HEK293 (cell line): Measurements from ENCODE around the gene HPS6.

Source experiments
- CTCF ChIA-PET: fragments of 350-600 bp; formaldehyde crosslinking; extraction: SDS; loops from one replicate; lab custom pipeline; 2021; ENCODE audit warnings: antibody characterized with exemption; lab: Yijun Ruan, JAX
- POLR2A ChIA-PET: fragments of 300-600 bp; formaldehyde crosslinking; extraction: SDS; loops from one replicate; lab custom pipeline; 2020; ENCODE audit warnings: antibody characterized with exemption, inconsistent platforms; lab: Yijun Ruan, JAX
- H3K27ac ChIP-seq: fragments of 200-500 bp; sonication (Bioruptor generic); 2 replicates; pipeline ENCODE4 v1.5.1; 2014; ENCODE audit warnings: low read depth, low read length, control low read depth, inconsistent platforms; ENCODE audit errors: extremely low read depth
- H3K36me3 ChIP-seq, 2 experiments: fragments of 200-500 bp in 1 of 2; sonication (Bioruptor generic) in 1 of 2; 1 replicate in 1 of 2; 2 replicates in 1 of 2; pipeline ENCODE4 v1.5.1; 2014 to 2017; ENCODE audit warnings: inconsistent platforms in 2 of 2, low read length in 2 of 2; ENCODE audit not compliant: control insufficient read depth in 2 of 2, insufficient read depth in 1 of 2
- H3K4me1 ChIP-seq: fragments of 200-500 bp; sonication (Bioruptor generic); 2 replicates; pipeline ENCODE4 v1.5.1; 2014; ENCODE audit warnings: mild to moderate bottlenecking, low read length, inconsistent platforms; ENCODE audit not compliant: control insufficient read depth, insufficient read depth
- H3K4me3 ChIP-seq: 2 replicates; pipeline ENCODE4 v1.5.1; 2011; ENCODE audit warnings: low read depth, mild to moderate bottlenecking, control low read depth, low read length, moderate library complexity
- H3K9me3 ChIP-seq: fragments of 200-500 bp; sonication (Bioruptor generic); 2 replicates; pipeline ENCODE4 v1.5.1; 2014; ENCODE audit warnings: low read depth, low read length, inconsistent platforms; ENCODE audit not compliant: control insufficient read depth, insufficient read depth
- BCL11A ChIP-seq: fragments of 450-650 bp; formaldehyde crosslinking; IDR thresholded peaks from 2 replicates; pipeline ENCODE4 v1.5.1; 2016; ENCODE audit warnings: low read depth, missing biosample characterization, missing genetic modification characterization
- PATZ1 ChIP-seq: fragments of 450-650 bp; formaldehyde crosslinking; IDR thresholded peaks from 2 replicates; pipeline ENCODE4 v1.5.1; 2016; ENCODE audit warnings: missing biosample characterization, missing genetic modification characterization
- PRDM10 ChIP-seq: fragments of 450-650 bp; formaldehyde crosslinking; IDR thresholded peaks from 2 replicates; pipeline ENCODE4 v1.5.1; 2016; ENCODE audit warnings: missing biosample characterization, missing genetic modification characterization
- YY1 ChIP-seq: fragments of 450-650 bp; formaldehyde crosslinking; IDR thresholded peaks from 2 replicates; pipeline ENCODE4 v1.5.1; 2018; ENCODE audit warnings: missing biosample characterization, missing genetic modification characterization
- ZBTB11 ChIP-seq: fragments of 450-650 bp; formaldehyde crosslinking; conservative IDR thresholded peaks from 2 replicates; pipeline ENCODE4 v1.5.1; 2016; ENCODE audit warnings: low read depth, missing biosample characterization, missing genetic modification characterization
- ZBTB48 ChIP-seq: fragments of 450-650 bp; formaldehyde crosslinking; IDR thresholded peaks from 2 replicates; pipeline ENCODE4 v1.5.1; 2016; ENCODE audit warnings: missing biosample characterization, missing genetic modification characterization
- ZBTB6 ChIP-seq: fragments of 450-650 bp; formaldehyde crosslinking; IDR thresholded peaks from 2 replicates; pipeline ENCODE4 v1.5.1; 2017; ENCODE audit warnings: missing biosample characterization, missing genetic modification characterization
- ZBTB8A ChIP-seq: fragments of 450-650 bp; formaldehyde crosslinking; IDR thresholded peaks from 2 replicates; pipeline ENCODE4 v1.5.1; 2016; ENCODE audit warnings: missing biosample characterization, missing genetic modification characterization
- ZNF19 ChIP-seq: fragments of 450-650 bp; formaldehyde crosslinking; IDR thresholded peaks from 2 replicates; pipeline ENCODE4; 2016; ENCODE audit warnings: missing biosample characterization, missing genetic modification characterization, low read depth
- ZNF335 ChIP-seq: fragments of 450-650 bp; formaldehyde crosslinking; conservative IDR thresholded peaks from 2 replicates; pipeline ENCODE4 v1.5.1; 2016; ENCODE audit warnings: missing biosample characterization, missing genetic modification characterization
- ZNF341 ChIP-seq: fragments of 450-650 bp; formaldehyde crosslinking; IDR thresholded peaks from 2 replicates; pipeline ENCODE4; 2016; ENCODE audit warnings: low read depth, missing biosample characterization, missing genetic modification characterization
- ZNF548 ChIP-seq: fragments of 450-650 bp; formaldehyde crosslinking; IDR thresholded peaks from 2 replicates; pipeline ENCODE4 v1.5.1; 2016; ENCODE audit warnings: missing biosample characterization, missing genetic modification characterization
- ZNF645 ChIP-seq: fragments of 450-650 bp; formaldehyde crosslinking; IDR thresholded peaks from 2 replicates; pipeline ENCODE4; 2016; ENCODE audit warnings: missing biosample characterization, missing genetic modification characterization
- ZNF660 ChIP-seq: fragments of 450-650 bp; IDR thresholded peaks from 2 replicates; pipeline ENCODE4 v1.5.1; 2018; ENCODE audit warnings: missing biosample characterization, mild to moderate bottlenecking, missing genetic modification characterization
- ZSCAN30 ChIP-seq: fragments of 450-650 bp; IDR thresholded peaks from 2 replicates; pipeline ENCODE4 v1.5.1; 2018; ENCODE audit warnings: missing biosample characterization, mild to moderate bottlenecking, missing genetic modification characterization, moderate library complexity
- TF ChIP-seq, protein P1 (sequence below): fragments of 450-650 bp; formaldehyde crosslinking; IDR thresholded peaks from 2 replicates; pipeline ENCODE4 v1.5.1; 2016; ENCODE audit warnings: missing biosample characterization, missing genetic modification characterization

Gene HPS6

DNA sequence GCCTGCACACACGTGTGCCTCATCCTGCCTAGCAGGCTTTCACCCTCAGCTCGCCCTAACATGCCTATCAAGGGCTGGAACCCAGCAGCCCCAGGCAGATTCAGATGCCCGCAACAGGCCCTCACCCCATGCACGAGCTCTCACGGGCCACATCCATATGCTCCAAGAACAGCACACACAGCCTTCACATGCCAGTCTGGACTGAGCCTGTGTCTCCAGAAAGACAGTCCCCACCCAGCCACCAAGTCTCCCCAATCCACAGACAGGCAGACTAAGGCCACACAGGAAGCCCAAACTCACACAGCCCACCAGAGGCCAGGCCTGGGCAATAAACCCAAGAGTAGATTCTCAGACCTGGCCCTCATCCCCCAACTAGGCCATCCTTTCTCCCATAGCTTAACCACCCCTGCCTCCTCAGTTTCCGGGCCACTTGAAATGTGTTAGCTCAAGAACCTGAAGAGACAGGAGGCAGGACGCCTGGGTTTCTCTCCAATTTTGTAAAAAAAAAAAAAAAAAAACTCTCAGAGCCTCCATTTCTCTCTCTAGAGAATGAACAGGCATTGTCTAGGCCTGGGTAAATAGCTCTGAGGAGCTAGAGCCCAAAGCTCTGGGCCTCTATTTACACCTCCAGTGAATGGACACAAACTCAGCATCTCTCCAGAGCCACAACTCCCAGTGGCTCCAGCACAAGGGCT is 48.3 kb downstream of the HPS6 start:
- POLR2A ChIA-PET: interaction anchor here (0.6 to 2.2 kb wide), 10 partner anchors 9 to 404 kb away, joined by 3 to 26 read pairs (median 6); partner anchors contain the start of genes ACTR1A and ARMH3
- Histone ChIP-seq H3K9me3 (no peaks in the 10 kb centered on the region), H3K27ac (peak overlapping the region; percentile 47; the same call in 1 of the 2 replicates), H3K36me3 (peaks cover 13 to 35% of the 10 kb centered on the region in 2 experiments), H3K4me1 (peaks cover 36% of the 10 kb centered on the region), H3K4me3 (peak overlapping the region; percentile 70)
- CTCF ChIA-PET: interaction anchor here (0.6 to 2.9 kb wide), 3 partner anchors 12 to 578 kb away, joined by 4 to 9 read pairs (median 4); no protein-coding TSS in a partner anchor
- TF ChIP-seq BCL11A (tag by site-specific recombination) (no peak), ZBTB11 (tag by site-specific recombination) (peak; percentile 55; the same call in 1 of the 2 replicates), ZNF19 (tag by site-specific recombination) (no peak), ZNF548 (tag by site-specific recombination) (no peak), ZBTB8A (tag by site-specific recombination) (peak; percentile 63), ZBTB6 (peak; percentile 85), ZNF660 (0 out of 2 replicates have a peak, but pooled peaks have one; percentile 20)

- Histone ChIP-seq H3K36me3 (peaks cover 13 to 27% of the 10 kb centered on the region in 2 experiments; a peak in 2 of 3 replicates), H3K4me1 (peaks cover 42% of the 10 kb centered on the region), H3K9me3 (no peaks in the 10 kb centered on the region), H3K27ac (peak overlapping the region; percentile 73; the same call in 1 of the 2 replicates), H3K4me3 (peak overlapping the region; percentile 70)
- ChIA-PET POLR2A (interaction anchor here (0.7 to 2.2 kb wide), 18 partner anchors 8 to 1074 kb away, joined by 3 to 26 read pairs (median 6); partner anchors contain the start of genes ARMH3, GBF1, NOLC1 and PPRC1), CTCF (interaction anchor here (1.2 to 2.9 kb wide), 2 partner anchors 13 to 41 kb away, joined by 4 to 9 read pairs; no protein-coding TSS in a partner anchor)
- TF ChIP-seq ZNF341 (peak; percentile 92), PATZ1 (tag by site-specific recombination) (peak; percentile 70), ZSCAN30 (tag by site-specific recombination) (0 out of 2 replicates have a peak, but pooled peaks have one; percentile 8), ZNF645 (tag by site-specific recombination) (no peak), YY1 (tag by site-specific recombination) (0 out of 2 replicates have a peak, but pooled peaks have one; percentile 16), PRDM10 (tag by site-specific recombination) (peak; percentile 44), ZBTB48 (tag by site-specific recombination) (peak; percentile 32; the same call in 1 of the 2 replicates), ZNF335 (tag by site-specific recombination) (peak; percentile 94)
- TF ChIP-seq, protein P1, sequence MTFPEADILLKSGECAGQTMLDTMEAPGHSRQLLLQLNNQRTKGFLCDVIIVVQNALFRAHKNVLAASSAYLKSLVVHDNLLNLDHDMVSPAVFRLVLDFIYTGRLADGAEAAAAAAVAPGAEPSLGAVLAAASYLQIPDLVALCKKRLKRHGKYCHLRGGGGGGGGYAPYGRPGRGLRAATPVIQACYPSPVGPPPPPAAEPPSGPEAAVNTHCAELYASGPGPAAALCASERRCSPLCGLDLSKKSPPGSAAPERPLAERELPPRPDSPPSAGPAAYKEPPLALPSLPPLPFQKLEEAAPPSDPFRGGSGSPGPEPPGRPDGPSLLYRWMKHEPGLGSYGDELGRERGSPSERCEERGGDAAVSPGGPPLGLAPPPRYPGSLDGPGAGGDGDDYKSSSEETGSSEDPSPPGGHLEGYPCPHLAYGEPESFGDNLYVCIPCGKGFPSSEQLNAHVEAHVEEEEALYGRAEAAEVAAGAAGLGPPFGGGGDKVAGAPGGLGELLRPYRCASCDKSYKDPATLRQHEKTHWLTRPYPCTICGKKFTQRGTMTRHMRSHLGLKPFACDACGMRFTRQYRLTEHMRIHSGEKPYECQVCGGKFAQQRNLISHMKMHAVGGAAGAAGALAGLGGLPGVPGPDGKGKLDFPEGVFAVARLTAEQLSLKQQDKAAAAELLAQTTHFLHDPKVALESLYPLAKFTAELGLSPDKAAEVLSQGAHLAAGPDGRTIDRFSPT (tag by site-specific recombination): peak; percentile 54; the same call in 1 of the 2 replicates
These were observed 49.1 kb downstream of the HPS6 start for GRCh38 chr10:102113956-102114857.
